Fibroblast of lung (primary cell): ENCODE measurements around the gene GRB2.

Experiments used
- CTCF ChIP-seq, 2 donors: IDR thresholded peaks in 1 of 2; conservative IDR thresholded peaks in 1 of 2; 1 replicate in 1 of 2; 2 replicates in 1 of 2; pipeline ENCODE4 v1.5.1; 2011 to 2012; ENCODE audit warnings: low read length in 2 of 2, control low read depth in 1 of 2, inconsistent platforms in 1 of 2, low read depth in 1 of 2, mild to moderate bottlenecking in 1 of 2
- EZH2 ChIP-seq: IDR thresholded peaks from 2 replicates; pipeline ENCODE4 v1.5.1; 2012; ENCODE audit warnings: low read length, control low read depth, mild to moderate bottlenecking; ENCODE audit errors: missing control alignments

- TF ChIP-seq CTCF (conservative IDR thresholded peaks at IDR 0.05 in 1 of 2, IDR thresholded peaks at IDR 0.05 in 1 of 2; ENCODE audit: low read depth in 1 of 2, low read length in 2 of 2) (no peak), EZH2 (no peak)
These were observed 60.8 kb downstream of the GRB2 start for GRCh38 chr17:75344666-75345065.
